Embryonic facial prominence (tissue), 1 donor: ENCODE measurements around the gene PTPRF.

ENCODE experiments used
- DNase-seq: peaks from one replicate; pipeline ENCODE4 v3.0.0-alpha.2; 2016; ENCODE audit errors: extremely low spot score

PTPRF gene

DNA sequence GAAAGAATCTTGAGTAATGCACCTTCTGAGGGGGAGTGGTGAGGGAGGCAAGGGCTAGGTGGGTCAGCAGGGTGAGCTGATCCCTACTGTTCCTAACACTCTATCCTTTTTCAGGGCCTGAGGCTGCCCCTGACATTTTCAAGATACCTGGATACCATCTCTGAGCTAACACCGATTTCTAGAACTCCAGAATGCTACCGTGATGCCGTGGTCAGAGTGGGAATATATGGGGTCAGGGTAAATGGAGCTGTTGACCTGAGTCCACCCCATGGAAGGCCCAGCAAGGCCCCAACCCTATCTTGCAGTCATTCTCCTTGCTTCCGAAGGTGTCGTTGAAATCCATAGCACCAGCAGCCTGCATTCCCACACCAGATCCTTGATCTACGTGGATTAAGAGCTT is 18.0 kb upstream of the PTPRF start:
- no peak for DNase-seq

DNA sequence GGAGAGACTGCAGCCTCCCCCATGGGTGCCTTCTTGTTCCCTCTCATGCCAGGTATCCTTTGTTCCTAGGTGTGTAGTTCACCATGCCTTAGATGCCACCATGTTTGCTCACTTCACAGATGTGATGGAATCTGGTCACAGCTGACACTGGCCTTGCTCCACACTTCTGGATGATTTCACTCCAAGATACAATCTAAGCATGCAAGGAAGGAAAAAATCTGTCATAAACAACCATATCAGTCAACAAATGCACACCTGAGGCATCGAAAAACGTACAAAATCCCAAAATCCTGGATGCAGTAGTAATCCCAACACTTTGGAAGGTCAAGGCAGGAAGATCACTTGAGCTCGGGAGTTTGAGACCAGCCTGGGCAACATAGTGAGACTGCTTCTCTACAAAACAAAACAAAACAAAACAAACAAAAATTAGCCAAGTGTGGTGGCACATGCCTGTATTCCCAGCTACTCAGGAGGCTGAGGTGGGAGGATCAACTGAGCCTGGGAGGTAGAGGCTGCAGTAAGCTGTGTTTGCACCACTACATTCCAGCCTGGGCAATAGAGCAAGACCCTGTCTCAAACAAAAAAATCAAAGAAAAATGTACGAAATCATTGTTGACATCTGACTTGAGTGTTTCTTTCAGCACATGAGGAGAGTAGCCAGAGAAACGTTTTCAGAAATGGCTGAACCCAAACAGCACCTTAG is 17.1 kb upstream of the PTPRF start:
- DNase-seq: no peak

DNA sequence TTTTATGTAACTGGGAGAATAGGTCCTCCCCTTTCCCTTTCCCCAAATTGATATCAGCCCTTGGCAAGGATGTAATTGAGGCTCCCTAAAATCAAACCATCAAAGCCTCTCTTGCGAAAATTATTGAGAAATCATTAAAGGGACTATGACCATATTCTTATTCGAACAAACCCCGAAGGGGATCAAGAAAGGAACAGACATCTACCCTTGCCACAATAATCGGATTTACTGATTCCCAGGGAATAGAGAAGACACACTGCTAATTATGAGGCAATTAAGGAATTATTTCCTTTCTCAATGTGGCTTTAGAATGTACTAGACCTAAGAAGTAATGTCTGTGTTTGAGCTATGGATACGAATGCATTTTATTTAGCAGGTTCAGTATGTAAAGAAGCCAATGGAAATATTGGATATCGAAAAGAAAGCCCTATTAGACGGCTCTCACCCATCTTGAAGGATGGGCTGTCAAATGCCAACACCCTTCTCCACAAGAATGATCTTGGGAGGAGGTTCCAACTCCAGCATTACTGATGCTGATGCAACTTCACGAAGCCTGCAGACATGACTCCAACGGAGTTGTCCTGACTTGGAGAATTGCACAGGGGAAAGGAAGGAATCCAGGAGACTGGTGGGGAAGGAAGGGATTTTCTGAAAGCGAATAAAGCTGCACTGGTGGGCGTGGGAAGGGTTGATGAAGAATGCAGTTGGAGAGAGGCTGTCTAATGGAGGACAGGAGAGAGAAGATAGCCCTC is 11.6 kb upstream of the PTPRF start:
- DNase-seq: no peak

DNA sequence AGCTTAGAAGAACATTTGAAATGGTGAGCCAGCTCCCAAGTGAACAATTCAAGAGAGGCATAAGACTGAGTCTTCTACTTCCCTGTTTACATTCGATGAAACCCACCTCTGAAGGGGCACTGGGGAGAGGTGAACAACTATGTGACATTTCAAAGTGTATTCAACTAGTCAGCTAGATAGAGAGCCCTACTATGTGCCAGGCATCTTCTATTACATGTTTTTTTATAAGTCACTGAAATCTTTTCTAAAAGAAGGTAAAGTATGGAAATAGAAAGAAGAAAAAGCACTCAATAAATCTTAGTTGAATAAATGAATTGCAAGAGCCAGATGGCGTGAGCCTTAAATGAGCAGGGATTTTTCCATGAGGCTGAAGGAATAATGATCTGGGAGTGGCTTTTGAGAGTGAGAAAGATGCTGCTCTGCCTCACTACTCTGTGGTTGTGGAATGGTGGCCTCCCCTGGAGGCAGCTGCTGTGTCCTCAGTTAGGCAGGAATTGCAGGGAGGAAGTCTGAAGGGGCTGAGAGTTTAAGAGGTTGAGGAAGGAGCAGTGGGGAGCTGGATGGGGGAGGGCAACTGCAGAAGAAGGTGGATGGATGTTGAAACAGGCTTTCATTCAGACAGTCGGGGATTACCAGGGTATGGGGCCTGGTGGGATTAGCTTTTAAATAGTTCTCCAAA is 10.4 kb upstream of the PTPRF start:
- DNase-seq: no peak

DNA sequence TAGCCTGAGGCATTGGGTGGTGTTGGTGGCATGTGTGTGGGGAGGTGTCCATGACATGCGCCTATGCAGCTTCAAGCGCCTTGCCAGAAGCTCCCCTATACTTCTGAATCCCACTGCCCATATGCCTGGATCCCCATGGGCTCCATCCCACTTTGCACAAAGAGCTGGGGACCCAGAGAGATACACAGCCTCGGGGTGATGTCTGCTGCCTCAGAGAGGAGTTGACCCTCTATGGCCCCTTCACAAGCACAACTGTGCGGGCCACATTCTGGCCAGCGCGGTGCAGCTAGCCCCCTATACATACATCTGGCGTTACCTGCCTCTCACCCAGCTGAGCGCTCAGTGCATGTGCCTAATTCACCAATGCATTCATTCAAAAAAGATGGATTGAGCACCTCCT is 9.6 kb upstream of the PTPRF start:
- DNase-seq: no peak

DNA sequence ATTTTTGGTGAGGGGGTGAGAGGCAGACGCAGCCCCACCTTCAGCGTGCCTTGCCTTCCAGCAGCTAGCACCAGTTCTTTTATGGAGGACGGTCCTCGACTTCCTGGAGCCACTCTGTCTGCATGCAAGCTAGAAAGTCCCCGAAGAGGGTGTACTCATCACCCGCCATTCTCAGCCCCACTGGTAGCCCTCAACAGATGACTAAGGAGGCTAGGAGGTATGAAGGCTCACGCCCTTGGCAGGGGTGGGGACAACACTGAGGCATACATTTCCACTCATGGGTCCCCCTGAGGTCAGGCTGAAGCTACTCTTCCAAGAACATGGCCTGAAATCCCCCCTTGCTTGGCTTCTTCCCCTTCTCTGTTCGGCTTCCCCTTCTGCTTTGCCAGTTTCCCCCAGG is 8.9 kb upstream of the PTPRF start:
- DNase-seq: no peak

DNA sequence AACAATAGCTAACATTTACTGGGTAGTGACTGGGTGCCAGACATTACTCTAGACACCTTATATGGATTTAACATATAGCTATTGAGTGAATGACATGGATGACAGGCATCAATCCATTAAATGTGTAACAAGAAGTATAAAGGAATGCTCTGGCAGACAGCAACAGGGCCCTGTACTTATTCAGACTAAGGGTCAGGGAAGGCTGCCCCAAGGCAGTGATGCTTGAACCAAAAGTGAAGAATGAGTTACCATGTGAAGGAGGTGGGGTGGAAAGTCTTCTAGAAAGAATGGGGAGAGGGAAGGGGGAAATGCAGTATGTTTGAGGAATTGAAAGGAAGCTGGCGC is 8.3 kb upstream of the PTPRF start:
- no peak for DNase-seq

DNA sequence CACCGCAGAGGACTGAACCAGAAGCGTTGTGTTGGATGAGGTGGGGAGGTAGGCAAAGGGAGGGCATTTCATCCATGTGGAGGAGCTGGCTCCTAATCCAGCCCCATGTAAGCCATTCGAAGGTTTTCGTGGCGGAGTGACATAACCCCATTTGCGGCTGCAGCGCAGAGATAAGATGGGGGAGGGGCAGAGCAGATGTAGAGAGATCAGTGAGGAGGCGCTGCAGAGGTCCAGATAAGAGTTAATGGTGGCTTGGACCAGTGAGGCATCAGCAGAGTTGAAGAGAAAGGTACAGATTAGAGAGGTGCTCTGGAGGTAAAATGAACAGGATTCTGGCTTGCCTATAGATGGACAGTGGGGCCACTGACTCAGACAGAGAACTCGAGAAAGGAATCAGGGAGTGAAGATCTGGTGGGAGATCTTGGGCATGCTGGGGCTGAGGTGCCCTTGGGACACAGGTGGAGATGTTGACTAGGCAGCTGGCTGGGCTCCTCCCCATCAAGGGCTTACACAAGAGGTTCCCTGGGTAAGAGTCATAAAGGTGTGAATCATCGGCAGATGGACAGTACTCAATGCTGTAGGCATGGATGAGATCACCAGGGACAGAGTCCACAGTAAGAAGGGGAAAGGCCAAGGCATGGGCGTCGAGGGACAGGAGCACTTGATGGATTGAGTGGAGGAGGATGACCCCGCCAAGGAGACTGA is 7.8 kb upstream of the PTPRF start:
- DNase-seq: no peak

DNA sequence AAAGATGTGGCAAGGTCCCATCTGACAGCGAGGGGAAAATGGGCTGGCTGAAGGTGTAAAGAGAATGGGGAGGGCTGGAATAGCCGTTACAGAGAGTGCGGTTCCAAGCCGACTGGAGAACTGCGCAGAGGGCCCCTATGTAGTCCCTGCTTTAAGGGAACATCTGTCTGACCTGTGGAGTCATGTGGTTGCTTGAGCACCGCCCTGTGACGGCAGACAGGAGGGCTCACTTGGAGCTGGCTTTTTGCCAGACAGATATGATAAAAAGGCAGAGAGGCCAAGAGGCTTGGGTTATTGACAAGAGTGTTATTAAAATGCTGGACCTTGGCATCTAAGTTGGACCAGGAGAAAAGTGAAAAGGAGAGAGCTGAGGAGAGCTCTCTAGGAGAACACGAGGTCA is 5.9 kb upstream of the PTPRF start:
- no peak for DNase-seq

DNA sequence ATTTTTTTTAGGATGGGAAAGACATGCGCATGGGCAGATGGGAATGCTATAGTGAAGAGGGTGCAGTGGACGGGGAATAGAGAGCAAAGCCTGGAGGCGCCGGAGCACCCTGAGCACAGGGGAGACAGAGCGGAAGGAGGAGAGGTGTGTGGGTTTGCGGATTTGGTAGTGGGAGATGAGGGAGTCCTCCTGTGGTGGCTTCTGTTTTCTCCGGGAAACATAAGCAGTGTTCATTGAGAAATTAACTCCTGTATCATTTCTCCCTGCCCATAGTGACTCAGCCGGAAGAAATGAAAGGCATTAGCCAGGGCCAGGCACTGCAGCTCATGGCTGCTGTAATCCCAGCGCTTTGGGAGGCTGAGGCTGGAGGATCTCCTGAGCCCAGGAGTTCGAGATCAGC is 4.7 kb upstream of the PTPRF start:
- no peak for DNase-seq

DNA sequence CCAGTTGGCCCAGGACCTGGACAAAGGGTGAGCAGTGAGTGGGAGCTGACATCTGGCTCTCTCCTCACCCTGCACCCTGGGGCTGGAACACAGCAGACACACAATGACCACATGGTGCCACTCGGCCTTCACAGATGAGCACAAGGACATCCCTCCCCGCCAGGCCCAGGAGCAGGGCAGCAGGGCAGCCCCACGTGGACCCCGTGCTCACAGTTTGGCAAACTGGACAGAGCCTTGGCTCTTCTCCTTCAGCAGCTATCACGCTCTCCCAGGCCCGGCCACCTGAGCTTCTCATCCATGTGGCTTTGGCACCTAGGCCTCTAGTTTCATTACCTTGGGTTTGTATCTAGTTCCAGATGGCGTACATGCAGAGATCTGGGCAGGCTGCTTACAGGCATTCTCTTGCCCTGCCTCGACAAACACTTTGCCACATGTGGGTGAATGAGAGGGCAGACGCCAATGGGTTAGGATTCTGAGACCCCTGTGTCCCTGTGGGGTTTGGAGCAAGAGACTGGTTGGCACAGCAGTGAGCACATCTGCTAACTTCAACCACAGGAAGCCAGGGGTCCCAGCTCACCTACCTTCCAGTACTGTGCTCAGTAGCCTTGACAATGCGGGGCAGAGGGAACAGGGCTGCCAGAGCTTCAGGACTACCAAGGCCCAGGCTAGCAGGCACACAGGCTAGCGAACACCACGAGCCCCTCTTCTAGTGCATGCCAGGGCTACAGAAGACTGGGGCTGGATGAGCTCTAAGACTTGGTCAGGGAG is 3.4 kb upstream of the PTPRF start:
- DNase-seq: no peak

DNA sequence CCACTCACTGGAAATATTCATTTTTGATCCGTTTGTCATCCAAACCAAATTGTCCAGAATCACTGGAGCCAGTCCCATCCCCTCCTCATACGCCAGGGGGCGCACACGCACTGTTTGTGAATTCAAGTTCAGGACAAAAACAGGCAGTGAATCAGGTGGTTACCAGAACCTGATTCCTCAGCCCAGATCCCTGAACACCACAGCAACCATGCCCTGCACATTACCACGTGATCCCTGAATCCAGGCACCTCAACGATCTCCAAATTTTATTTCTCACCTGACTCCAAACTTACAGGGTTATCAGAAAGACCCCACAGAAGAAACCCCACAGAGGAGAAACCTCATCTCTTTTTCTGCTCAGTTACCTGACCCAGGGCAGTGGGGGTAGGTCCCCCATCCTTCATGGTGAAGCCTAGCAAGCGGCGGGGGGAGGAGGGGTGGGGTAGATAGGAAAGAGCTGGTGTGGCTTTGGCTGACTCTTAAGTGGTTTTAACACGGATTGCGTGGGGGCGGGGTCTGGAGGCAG is 1.4 kb upstream of the PTPRF start:
- peak; percentile 81 for DNase-seq

DNA sequence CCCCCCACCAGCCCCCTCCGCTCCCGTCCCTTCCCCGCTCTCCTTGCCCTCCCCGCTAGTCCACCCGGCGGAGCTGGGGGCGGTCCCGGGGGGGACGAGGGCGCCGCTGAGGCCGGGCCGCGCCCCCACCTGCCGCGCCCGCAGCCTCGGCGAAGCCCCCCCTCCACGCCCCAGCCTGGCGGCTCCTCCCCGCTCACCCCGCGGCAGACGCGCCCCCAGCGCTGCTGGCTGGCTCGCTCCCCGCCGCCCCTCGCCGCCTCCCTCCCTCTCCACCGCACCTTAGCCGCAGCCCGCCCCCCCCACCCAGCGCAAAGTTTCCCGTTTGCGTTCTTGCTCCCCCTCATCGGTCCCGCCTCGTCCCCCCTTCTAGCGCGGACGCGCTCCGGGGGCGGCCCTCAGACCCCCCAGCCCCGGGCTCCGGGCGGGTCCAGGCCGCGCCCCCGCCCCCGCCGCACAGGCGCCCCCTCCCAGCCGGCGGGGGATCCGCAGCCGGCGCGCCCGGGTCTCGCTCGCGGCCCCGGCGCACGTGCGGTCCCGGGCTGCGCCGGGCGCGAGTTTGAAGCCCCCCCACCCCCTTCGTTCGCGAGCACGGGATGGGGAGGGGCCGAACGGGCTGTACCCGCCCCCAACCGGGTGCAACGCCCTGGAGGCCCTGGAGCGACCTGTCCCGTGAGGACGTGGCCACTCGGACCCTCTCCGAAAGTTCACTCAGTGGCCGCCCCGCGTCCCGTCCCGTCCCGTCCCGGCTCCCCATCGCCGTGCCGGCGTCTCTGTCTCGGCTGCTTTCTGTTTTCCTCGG is 623 bp downstream of the PTPRF start:
- DNase-seq: no peak

DNA sequence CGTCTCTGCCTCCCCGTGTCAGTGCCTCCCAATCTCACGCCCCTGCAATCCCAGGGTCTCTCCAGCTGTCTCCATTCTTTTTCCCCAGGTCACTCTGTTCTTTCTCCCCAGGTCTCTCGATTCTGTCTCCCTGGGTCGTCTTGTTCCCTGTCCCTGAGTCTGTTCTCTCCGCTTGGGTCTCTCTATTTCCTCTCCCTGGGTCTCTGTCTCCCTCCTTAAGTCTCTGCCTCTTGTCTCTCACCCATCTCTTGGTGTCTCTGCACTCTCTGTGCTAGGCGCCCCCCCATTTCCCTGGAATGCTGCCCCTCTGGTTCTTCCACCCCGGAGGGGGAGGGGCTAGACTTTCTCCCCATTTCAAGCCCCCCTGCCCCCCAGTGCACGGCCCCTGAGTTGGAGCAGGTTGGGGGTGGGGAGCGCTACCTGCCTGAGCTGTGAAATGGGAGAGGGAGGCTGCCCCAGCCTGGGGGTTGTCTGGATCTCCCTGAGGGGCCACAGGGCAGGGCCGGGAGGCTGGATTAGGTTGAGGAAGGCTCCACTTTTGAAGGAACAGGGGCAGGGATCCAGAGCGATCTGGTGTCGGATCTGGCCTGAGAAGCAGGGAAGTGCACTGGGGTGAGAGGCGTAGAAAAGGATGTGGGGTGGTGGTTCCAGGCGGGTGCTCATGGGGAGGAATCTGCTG is 1.4 kb downstream of the PTPRF start:
- DNase-seq: no peak

DNA sequence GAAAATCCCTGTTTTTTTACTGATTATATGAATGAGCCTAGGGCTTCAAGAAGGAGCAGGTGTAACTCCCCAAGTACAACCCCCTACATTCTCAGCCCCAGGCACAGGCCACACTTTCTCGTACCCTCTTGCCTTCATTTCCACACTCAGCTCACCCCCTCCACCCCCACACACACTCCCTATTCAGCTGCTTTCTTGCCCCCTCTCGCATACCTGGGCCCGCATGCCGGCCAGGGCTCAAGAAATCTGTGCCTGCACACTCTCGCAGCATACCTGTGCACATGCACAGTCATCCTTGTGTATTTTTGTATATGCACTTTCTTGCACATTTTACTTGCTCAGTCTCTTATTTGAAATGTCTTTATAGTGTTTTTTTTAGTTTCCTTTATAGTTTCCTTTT is 2.0 kb downstream of the PTPRF start:
- no peak for DNase-seq

DNA sequence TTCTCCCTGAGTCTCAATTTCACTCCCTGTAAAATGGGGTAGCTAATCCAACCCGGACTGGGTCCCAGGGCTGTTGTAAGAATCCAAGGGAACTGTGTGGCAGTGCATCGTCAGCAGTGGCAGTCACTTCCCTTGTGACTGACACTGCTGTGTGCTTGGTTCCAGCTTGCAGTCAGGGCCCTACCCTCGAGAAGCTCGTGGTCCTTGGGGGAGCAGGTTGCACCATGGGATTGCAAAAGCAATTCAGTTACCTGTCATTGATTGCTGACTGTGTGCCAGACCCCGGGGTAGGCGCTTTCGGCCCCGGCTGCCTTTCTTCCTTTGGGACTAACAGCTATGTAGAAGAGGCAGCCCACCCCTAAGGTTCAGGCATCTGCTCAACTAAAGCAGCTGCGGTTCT is 2.9 kb downstream of the PTPRF start:
- no peak for DNase-seq

DNA sequence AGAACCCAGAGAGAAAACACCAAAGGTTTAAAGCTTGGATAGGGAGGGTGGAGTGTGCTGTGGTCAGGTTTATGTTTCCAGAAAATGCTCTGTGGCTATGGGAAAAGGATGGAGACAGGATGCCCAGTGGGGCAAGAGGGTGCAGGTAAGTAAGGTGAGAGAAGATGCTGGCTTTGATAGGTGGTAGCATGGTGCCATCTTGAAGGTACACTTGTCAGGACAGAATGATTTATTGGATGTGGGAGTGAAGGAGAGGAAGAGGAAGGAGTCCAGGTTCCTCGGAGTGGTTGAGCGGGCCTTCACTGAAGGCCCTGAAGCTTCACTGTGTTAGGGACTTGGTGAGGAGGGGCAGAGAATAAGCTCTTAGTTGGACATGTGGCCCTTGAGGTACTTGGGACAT is 3.6 kb downstream of the PTPRF start:
- DNase-seq: no peak

DNA sequence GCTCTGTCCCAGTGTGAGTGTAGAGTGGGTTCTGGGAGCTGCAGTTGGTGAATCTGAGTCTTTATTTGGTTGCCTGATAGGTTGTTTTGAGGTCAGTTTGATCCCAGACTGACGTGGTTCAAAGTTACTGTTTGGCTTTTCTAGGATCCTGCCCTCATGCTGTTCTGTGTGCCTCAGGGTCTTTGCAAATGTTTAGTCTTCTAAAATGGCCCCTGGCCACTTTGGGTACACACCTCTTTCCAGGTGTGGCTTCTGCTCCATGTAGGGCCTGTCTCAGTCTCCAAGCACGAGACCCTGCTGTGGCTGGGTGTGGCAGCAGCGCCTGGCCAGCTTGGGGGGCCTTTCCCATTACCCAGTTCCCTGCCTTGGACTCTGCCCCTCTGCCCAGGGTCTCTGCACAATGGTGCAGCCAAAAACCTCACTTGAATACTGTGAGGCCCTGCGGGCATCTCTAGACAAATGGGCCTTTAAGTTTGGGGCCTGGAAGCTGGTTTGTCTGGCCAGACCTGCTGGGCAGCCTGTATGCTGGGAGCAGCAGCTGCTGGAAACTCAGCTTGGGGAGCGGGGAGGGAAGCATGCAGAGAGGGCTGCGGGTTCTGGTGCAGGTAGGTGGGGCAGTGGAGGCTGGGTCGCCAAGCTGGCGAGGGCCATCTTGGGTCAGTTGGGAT is 5.6 kb downstream of the PTPRF start:
- DNase-seq: no peak

DNA sequence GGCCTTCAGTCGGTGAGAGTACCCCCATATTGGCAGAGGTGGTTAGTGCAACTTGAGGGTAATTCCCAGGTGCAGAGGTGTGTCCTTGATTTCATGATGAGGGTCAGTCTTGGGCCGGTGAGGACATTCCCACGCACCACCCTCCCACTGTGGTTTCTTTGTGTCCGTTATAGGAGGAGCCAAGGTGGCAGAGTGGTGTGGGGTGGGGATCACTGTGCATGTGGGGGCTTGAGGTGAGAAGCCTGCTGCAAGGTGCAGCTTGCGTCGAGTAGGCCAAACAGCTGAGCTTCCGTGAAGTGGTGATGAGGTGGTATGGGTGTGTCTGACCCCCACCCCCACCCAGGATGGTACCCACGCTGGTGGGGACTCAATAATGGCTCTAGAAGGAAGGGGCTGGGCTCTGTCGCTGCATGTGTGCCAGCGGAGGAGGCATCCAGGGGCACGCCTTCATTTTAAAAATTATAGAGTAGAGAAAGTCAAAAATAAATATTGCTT is 6.2 kb downstream of the PTPRF start:
- DNase-seq: no peak
